H1 (cell line): ENCODE results near the gene SLC9A7. TPM values are rescaled to one million over a fixed set of nuclear protein-coding genes. Genes with fewer than 3 reads are reported as not detected.

ENCODE experiments used
- CTCF ChIA-PET: fragments of 300-600 bp; sonication (Branson Sonifier 250); formaldehyde crosslinking; loops from one replicate; lab custom pipeline; 2021; ENCODE audit not compliant: partially characterized antibody; lab: Charles Lee
- POLR2A ChIA-PET: fragments of 300-600 bp; sonication (Branson Sonifier 250); formaldehyde crosslinking; loops from one replicate; lab custom pipeline; 2021; ENCODE audit warnings: inconsistent platforms; ENCODE audit not compliant: partially characterized antibody; lab: Charles Lee
- DNase-seq, 2 experiments: peaks; one replicate each; pipeline versions ENCODE4 v3.0.0 to v3.0.0-alpha.2; 2010 to 2022; ENCODE audit warnings: low spot score in 2 of 2, low read depth in 1 of 2, mixed read lengths in 1 of 2
- FAIRE-seq: peaks from 2 replicates; lab custom pipeline; 2011; peaks lifted over from hg19 to GRCh38; lab: Jason Lieb, UNC
- H2AFZ ChIP-seq: 2 replicates; pipeline ENCODE4 v1.8.1; 2012; ENCODE audit warnings: low read length, inconsistent platforms
- H2AK5ac ChIP-seq: 2 replicates; pipeline ENCODE4 v1.6.1; 2013; ENCODE audit warnings: low read depth, low read length
- H2BK120ac ChIP-seq: replicated peaks from 2 replicates; pipeline ENCODE3; 2013; ENCODE audit warnings: low read depth, low read length, inconsistent platforms
- H2BK12ac ChIP-seq: 2 replicates; pipeline ENCODE4 v1.6.1; 2013; ENCODE audit warnings: low read depth, low read length
- H2BK15ac ChIP-seq: 2 replicates; pipeline ENCODE4 v1.6.1; 2013; ENCODE audit warnings: low read length
- H2BK20ac ChIP-seq: 2 replicates; pipeline ENCODE4 v1.6.1; 2013; ENCODE audit warnings: low read length
- H2BK5ac ChIP-seq: 2 replicates; pipeline ENCODE4 v1.6.1; 2013; ENCODE audit warnings: low read depth, low read length
- H3K14ac ChIP-seq: 2 replicates; pipeline ENCODE4 v1.6.1; 2013; ENCODE audit warnings: inconsistent platforms; ENCODE audit not compliant: insufficient read length
- H3K18ac ChIP-seq: 2 replicates; pipeline ENCODE4 v1.6.1; 2013; ENCODE audit warnings: low read length; ENCODE audit errors: extremely low read depth
- H3K23ac ChIP-seq: 2 replicates; pipeline ENCODE4 v1.6.1; 2013; ENCODE audit warnings: inconsistent platforms; ENCODE audit not compliant: insufficient read length
- H3K23me2 ChIP-seq: 2 replicates; pipeline ENCODE4 v1.6.1; 2013; ENCODE audit warnings: low read depth, low read length
- H3K27ac ChIP-seq: 2 replicates; pipeline ENCODE4 v1.6.1; 2011; ENCODE audit warnings: low read depth, low read length, inconsistent platforms
- H3K27me3 ChIP-seq, 4 experiments: replicated peaks in 1 of 4; 1 replicate in 1 of 4; 2 replicates in 3 of 4; pipeline versions ENCODE4 v1.6.1 to v1.8.1; 2011 to 2013; ENCODE audit warnings: low read length in 3 of 4, mild to moderate bottlenecking in 3 of 4, inconsistent platforms in 2 of 4, mixed read lengths in 2 of 4, moderate library complexity in 1 of 4; ENCODE audit not compliant: control insufficient read depth in 3 of 4, insufficient read depth in 3 of 4; ENCODE audit errors: extremely low read depth in 1 of 4
- H3K36me3 ChIP-seq, 4 experiments: 2 replicates each; pipeline versions ENCODE4 v1.6.1 to v1.8.1; 2011 to 2013; ENCODE audit warnings: mild to moderate bottlenecking in 4 of 4, low read length in 3 of 4, moderate library complexity in 2 of 4, control low read depth in 1 of 4, inconsistent platforms in 1 of 4; ENCODE audit not compliant: insufficient read depth in 4 of 4, control insufficient read depth in 2 of 4
- H3K4ac ChIP-seq: replicated peaks from 2 replicates; pipeline ENCODE3; 2013; ENCODE audit warnings: low read length, low read depth, mixed read lengths, inconsistent platforms; ENCODE audit not compliant: insufficient read length
- H3K4me1 ChIP-seq, 4 experiments: replicated peaks in 1 of 4; 1 replicate in 1 of 4; 2 replicates in 3 of 4; pipeline versions ENCODE4 v1.6.1 to v1.8.1; 2011 to 2013; ENCODE audit warnings: low read length in 3 of 4, inconsistent platforms in 2 of 4, mixed read lengths in 1 of 4; ENCODE audit not compliant: insufficient read depth in 4 of 4, control insufficient read depth in 3 of 4
- H3K4me2 ChIP-seq, 2 experiments: 2 replicates each; pipeline versions ENCODE4 v1.6.1 to v1.8.1; 2011 to 2013; ENCODE audit warnings: low read depth in 2 of 2, low read length in 2 of 2, control low read depth in 1 of 2, inconsistent platforms in 1 of 2, mild to moderate bottlenecking in 1 of 2; ENCODE audit not compliant: insufficient read depth in 1 of 2
- H3K4me3 ChIP-seq, 4 experiments: fragments of 200-600, 300-600 bp in 1 of 4; sonication (generic), shearing (Covaris generic), sonication (Bioruptor Twin) in 1 of 4; 2 replicates each; pipeline versions ENCODE4 v1.5.1 to v1.8.1; 2011 to 2016; ENCODE audit warnings: low read length in 4 of 4, low read depth in 3 of 4, control low read depth in 2 of 4, inconsistent platforms in 2 of 4, mild to moderate bottlenecking in 2 of 4, mixed read lengths in 1 of 4, moderate library complexity in 1 of 4; ENCODE audit not compliant: insufficient read depth in 2 of 4; ENCODE audit errors: extremely low read depth in 1 of 4
- H3K56ac ChIP-seq: replicated peaks from 2 replicates; pipeline ENCODE3; 2013; ENCODE audit warnings: low read depth, mild to moderate bottlenecking, mixed read lengths, low read length, inconsistent platforms; ENCODE audit not compliant: insufficient read length
- H3K79me1 ChIP-seq: 2 replicates; pipeline ENCODE4 v1.6.1; 2013; ENCODE audit warnings: low read depth, low read length, control low read depth
- H3K79me2 ChIP-seq, 2 experiments: 2 replicates each; pipeline versions ENCODE4 v1.6.1 to v1.8.1; 2012 to 2013; ENCODE audit warnings: low read length in 2 of 2, mild to moderate bottlenecking in 2 of 2, inconsistent platforms in 1 of 2; ENCODE audit not compliant: insufficient read depth in 2 of 2, control insufficient read depth in 1 of 2
- H3K9ac ChIP-seq, 4 experiments: replicated peaks in 1 of 4; 1 replicate in 1 of 4; 2 replicates in 3 of 4; pipeline versions ENCODE4 v1.6.1 to v1.8.1; 2011 to 2013; ENCODE audit warnings: low read depth in 3 of 4, low read length in 3 of 4, control low read depth in 2 of 4, mild to moderate bottlenecking in 2 of 4, moderate library complexity in 2 of 4, inconsistent platforms in 1 of 4; ENCODE audit errors: extremely low read depth in 1 of 4
- H3K9me3 ChIP-seq, 2 experiments: 2 replicates each; pipeline versions ENCODE4 v1.6.1 to v1.8.1; 2012 to 2013; ENCODE audit warnings: mild to moderate bottlenecking in 2 of 2, moderate library complexity in 2 of 2, control low read depth in 1 of 2, inconsistent platforms in 1 of 2, low read depth in 1 of 2, low read length in 1 of 2, mixed read lengths in 1 of 2; ENCODE audit not compliant: insufficient read depth in 2 of 2
- H4K20me1 ChIP-seq, 2 experiments: replicated peaks in 1 of 2; 2 replicates each; pipeline versions ENCODE3 to v1.8.1; 2011 to 2013; ENCODE audit warnings: inconsistent platforms in 2 of 2, low read length in 2 of 2, mild to moderate bottlenecking in 1 of 2; ENCODE audit not compliant: insufficient read depth in 2 of 2, control insufficient read depth in 1 of 2
- H4K5ac ChIP-seq: 2 replicates; pipeline ENCODE4 v1.6.1; 2013; ENCODE audit warnings: low read length, low read depth, mixed read lengths, inconsistent platforms; ENCODE audit not compliant: insufficient read length
- H4K8ac ChIP-seq: 2 replicates; pipeline ENCODE4 v1.8.0; 2013; ENCODE audit warnings: mild to moderate bottlenecking, moderate library complexity, low read length, inconsistent platforms; ENCODE audit not compliant: insufficient read depth; ENCODE audit errors: extremely low read depth
- H4K91ac ChIP-seq: replicated peaks from 2 replicates; pipeline ENCODE3; 2013; ENCODE audit warnings: low read length, mixed read lengths, inconsistent platforms; ENCODE audit not compliant: insufficient read length
- ASH2L ChIP-seq: fragments of 200-600, 300-600 bp; sonication (generic); IDR thresholded peaks from one replicate; pipeline ENCODE4 v1.7.1; 2017; ENCODE audit warnings: low read length
- BACH1 ChIP-seq: IDR thresholded peaks from 2 replicates; pipeline ENCODE4 v1.6.1; 2012; ENCODE audit warnings: low read length, improper control_type of control experiment
- CBX5 ChIP-seq: fragments of 300-800, 300-1000 bp; sonication (generic); IDR thresholded peaks from 2 replicates; pipeline ENCODE4 v1.7.1; 2016; ENCODE audit warnings: antibody characterized with exemption, low read length, low read depth
- CREB1 ChIP-seq: IDR thresholded peaks from 2 replicates; pipeline ENCODE4 v1.6.1; 2012; ENCODE audit warnings: inconsistent platforms
- EGR1 ChIP-seq: IDR thresholded peaks from 2 replicates; pipeline ENCODE4 v1.6.1; 2011; ENCODE audit warnings: low read depth, low read length, borderline replicate concordance
- GTF2F1 ChIP-seq: IDR thresholded peaks from 2 replicates; pipeline ENCODE4 v1.6.1; 2012; ENCODE audit warnings: low read depth, low read length, improper control_type of control experiment, borderline replicate concordance
- KDM1A ChIP-seq: fragments of 200-600, 300-600 bp; sonication (generic); IDR thresholded peaks from 2 replicates; pipeline ENCODE4 v1.7.1; 2016; ENCODE audit warnings: mild to moderate bottlenecking, low read length, borderline replicate concordance
- POU5F1 ChIP-seq: IDR thresholded peaks from 2 replicates; pipeline ENCODE4 v1.6.1; 2011; ENCODE audit warnings: low read depth, mild to moderate bottlenecking, low read length, moderate library complexity
- SIX5 ChIP-seq: IDR thresholded peaks from 2 replicates; pipeline ENCODE4 v1.6.1; 2011; ENCODE audit warnings: mild to moderate bottlenecking, low read depth, low read length
- SP2 ChIP-seq: IDR thresholded peaks from 2 replicates; pipeline ENCODE4 v1.6.1; 2012; ENCODE audit warnings: mild to moderate bottlenecking, low read length, inconsistent platforms
- TBP ChIP-seq: IDR thresholded peaks from 2 replicates; pipeline ENCODE4 v1.6.1; 2011; ENCODE audit warnings: low read depth, low read length, improper control_type of control experiment
- YY1 ChIP-seq: IDR thresholded peaks from 2 replicates; pipeline ENCODE4 v1.6.1; 2011; ENCODE audit warnings: low read depth, mild to moderate bottlenecking, low read length
- WGBS, 2 experiments: shearing (Covaris generic) in 1 of 2; methylation state at CpG; one replicate each; pipeline versions ENCODE4 v1.1.6 to v1.1.7; 2013 to 2015; ENCODE audit warnings: low lambda C conversion rate in 2 of 2, mixed read lengths in 2 of 2, inconsistent platforms in 1 of 2, low coverage in 1 of 2, missing lambda C conversion rate in 1 of 2; ENCODE audit not compliant: insufficient replicate concordance in 2 of 2, insufficient coverage in 1 of 2, insufficient read length in 1 of 2; ENCODE audit errors: extremely low coverage in 1 of 2, missing lambda C conversion rate in 1 of 2; 5-methylcytosine and 5-hydroxymethylcytosine counted together
- polyA plus RNA-seq, 7 experiments: library from polyadenylated mRNA; depleted of rRNA in 3 of 7; stranded (reverse) in 5 of 7; unstranded in 2 of 7; fragments of >200 nt in 5 of 7; fragments of 200-250 nt in 2 of 7; gene quantifications; 1 replicate in 5 of 7; 2 replicates in 1 of 7; 4 replicates in 1 of 7; pipeline versions ENCODE4 v1.2.1 to v1.2.3, GENCODE V29; 2011 to 2013; ENCODE audit warnings: missing spikeins in 2 of 7, mixed read lengths in 2 of 7
- total RNA-seq: library from RNA; stranded (reverse); fragmentation: NEBNext Ultra II Directional; extraction: Animal tissue kit (Norgen Biotek cat#: 25700); gene quantifications from 2 replicates; pipeline ENCODE4 v1.2.1, GENCODE V29; 2021
- TF ChIP-seq, protein P1 (sequence below): IDR thresholded peaks from 2 replicates; pipeline ENCODE4 v1.6.1; 2012; ENCODE audit warnings: low read length, inconsistent platforms
- TF ChIP-seq, protein P2 (sequence below): IDR thresholded peaks from 2 replicates; pipeline ENCODE4 v1.6.1; 2011; ENCODE audit warnings: low read depth, mild to moderate bottlenecking, low read length; ENCODE audit not compliant: insufficient read depth

The SLC9A7 gene
- total and polyA plus RNA-seq, 2 of the 8 experiments (the other 6 are each of a cell fraction or from before 2014, with no cell fraction given): 6.7 to 17.2 TPM

DNA sequence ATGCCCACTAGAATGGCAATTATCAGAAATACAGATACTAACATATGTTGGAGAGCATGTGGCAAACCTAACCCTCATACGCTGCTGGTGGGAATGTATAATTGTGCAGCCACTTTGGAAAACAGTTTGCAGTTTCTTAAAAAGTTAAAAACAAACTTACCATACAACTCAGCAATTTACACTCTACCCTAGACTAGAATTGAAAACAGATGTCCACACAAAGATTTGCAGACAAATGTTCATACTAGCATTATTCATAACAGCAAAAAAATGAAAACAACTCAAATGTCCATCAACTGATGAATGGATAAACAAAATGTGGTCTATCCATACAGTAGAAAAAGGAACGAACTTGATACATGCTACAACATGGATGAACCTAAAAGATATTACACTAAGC lies 64.4 kb downstream of the SLC9A7 start:
- no peak overlapping the region for H3K4ac ChIP-seq
- H2AK5ac ChIP-seq: no peak overlapping the region
- no peak overlapping the region for H2AFZ ChIP-seq
- H3K14ac ChIP-seq: no peak overlapping the region
- H2BK20ac ChIP-seq: no peak overlapping the region
- no peaks in the 10 kb centered on the region for H3K36me3 ChIP-seq
- no peaks in the 10 kb centered on the region; a peak in 1 of 4 replicates for H3K79me2 ChIP-seq
- no peak overlapping the region for H2BK5ac ChIP-seq
- no peak overlapping the region for H3K23ac ChIP-seq
- FAIRE-seq: no peak
- H4K20me1 ChIP-seq: no peaks in the 10 kb centered on the region
- no peaks in the 10 kb centered on the region for H3K23me2 ChIP-seq
- WGBS, 2 experiments: 79% methylated on average over 2 of the region's 2 CpGs; no CpG with 5 or more reads in 1 of the 2 experiments
- no peaks in the 10 kb centered on the region; a peak in 2 of 7 replicates for H3K4me1 ChIP-seq
- H2BK120ac ChIP-seq: no peak overlapping the region
- H2BK15ac ChIP-seq: no peak overlapping the region
- no peak overlapping the region for H3K18ac ChIP-seq
- no peak overlapping the region for H3K27ac ChIP-seq
- POLR2A ChIA-PET: no interaction called here
- H3K56ac ChIP-seq: no peak overlapping the region
- H3K9ac ChIP-seq: no peak overlapping the region
- H3K4me2 ChIP-seq: no peak overlapping the region
- no peaks in the 10 kb centered on the region for H3K9me3 ChIP-seq
- H3K27me3 ChIP-seq: no peaks in the 10 kb centered on the region
- no peak overlapping the region for H4K8ac ChIP-seq
- no peak overlapping the region for H2BK12ac ChIP-seq
- no peaks in the 10 kb centered on the region for H3K79me1 ChIP-seq
- DNase-seq: no peak
- H3K4me3 ChIP-seq: no peak overlapping the region
- no peak overlapping the region for H4K5ac ChIP-seq
- CTCF ChIA-PET: interaction anchor here (0.6 kb wide), 1 partner anchor 16 kb away, joined by 3 read pairs; no protein-coding TSS in a partner anchor
- H4K91ac ChIP-seq: no peak overlapping the region
- no peak for TF ChIP-seq ASH2L
- no peak for TF ChIP-seq GTF2F1
- TF ChIP-seq SIX5: no peak
- no peak for TF ChIP-seq EGR1
- no peak for TF ChIP-seq KDM1A
- TF ChIP-seq CBX5: no peak
- TF ChIP-seq TBP: no peak
- no peak for TF ChIP-seq BACH1
- TF ChIP-seq YY1: no peak
- no peak for TF ChIP-seq POU5F1
- TF ChIP-seq, protein P1, sequence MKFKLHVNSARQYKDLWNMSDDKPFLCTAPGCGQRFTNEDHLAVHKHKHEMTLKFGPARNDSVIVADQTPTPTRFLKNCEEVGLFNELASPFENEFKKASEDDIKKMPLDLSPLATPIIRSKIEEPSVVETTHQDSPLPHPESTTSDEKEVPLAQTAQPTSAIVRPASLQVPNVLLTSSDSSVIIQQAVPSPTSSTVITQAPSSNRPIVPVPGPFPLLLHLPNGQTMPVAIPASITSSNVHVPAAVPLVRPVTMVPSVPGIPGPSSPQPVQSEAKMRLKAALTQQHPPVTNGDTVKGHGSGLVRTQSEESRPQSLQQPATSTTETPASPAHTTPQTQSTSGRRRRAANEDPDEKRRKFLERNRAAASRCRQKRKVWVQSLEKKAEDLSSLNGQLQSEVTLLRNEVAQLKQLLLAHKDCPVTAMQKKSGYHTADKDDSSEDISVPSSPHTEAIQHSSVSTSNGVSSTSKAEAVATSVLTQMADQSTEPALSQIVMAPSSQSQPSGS: no peak
- TF ChIP-seq SP2: no peak
- TF ChIP-seq, protein P2, sequence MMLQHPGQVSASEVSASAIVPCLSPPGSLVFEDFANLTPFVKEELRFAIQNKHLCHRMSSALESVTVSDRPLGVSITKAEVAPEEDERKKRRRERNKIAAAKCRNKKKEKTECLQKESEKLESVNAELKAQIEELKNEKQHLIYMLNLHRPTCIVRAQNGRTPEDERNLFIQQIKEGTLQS: no peak
- no peak for TF ChIP-seq CREB1
